Gastroesophageal sphincter (tissue), 3 donors: ENCODE results near the gene PNMA6E.

Experiments
- CTCF ChIP-seq, 4 experiments: fragments of 200-600 bp in 2 of 4; fragments of 450-650 bp in 2 of 4; sonication (generic) in 1 of 4; IDR thresholded peaks; one replicate each; pipeline ENCODE4 v1.5.1; 2017 to 2019; ENCODE audit warnings: antibody characterized with exemption in 4 of 4, mild to moderate bottlenecking in 2 of 4, moderate library complexity in 2 of 4
- EP300 ChIP-seq: sonication (generic); formaldehyde crosslinking; IDR thresholded peaks from one replicate; pipeline ENCODE4 v1.6.1; 2017; ENCODE audit warnings: antibody characterized with exemption, mild to moderate bottlenecking
- POLR2A ChIP-seq, 2 donors: fragments of 450-650 bp; IDR thresholded peaks; one replicate each; pipeline ENCODE4 v1.6.1; 2017; ENCODE audit warnings: antibody characterized with exemption in 2 of 2, mild to moderate bottlenecking in 2 of 2, moderate library complexity in 1 of 2
- POLR2AphosphoS5 ChIP-seq: sonication (generic); formaldehyde crosslinking; IDR thresholded peaks from one replicate; pipeline ENCODE4 v1.6.1; 2017; ENCODE audit warnings: antibody characterized with exemption

- TF ChIP-seq CTCF (IDR thresholded peaks at IDR 0.05) (no peak), EP300 (no peak), POLR2AphosphoS5 (no peak), POLR2A (IDR thresholded peaks at IDR 0.05) (no peak)
Measured at GRCh38 chrX:153408221-153408721, 7.1 kb upstream of the PNMA6E start.
